DND-41 (cell line): ENCODE data around the gene NEK4.

Experiments
- ATAC-seq: fragments of 200-7000 bp; cut with Tn5 transposase; 3 replicates; pipeline ENCODE4 v1.9.1; 2021; ENCODE audit warnings: low read depth; ENCODE audit not compliant: insufficient read depth
- DNase-seq: peaks from one replicate; pipeline ENCODE4 v3.0.0-alpha.2; 2020
- H2AFZ ChIP-seq: 2 replicates; pipeline ENCODE4 v1.6.0; 2012; ENCODE audit warnings: low read depth, low read length
- H3K27ac ChIP-seq: 2 replicates; pipeline ENCODE4 v1.5.1; 2012; ENCODE audit warnings: low read length, inconsistent platforms
- H3K27me3 ChIP-seq: fragments of 200-600 bp; sonication (generic); 2 replicates; pipeline ENCODE4 v1.6.0; 2012; ENCODE audit warnings: low read length, mild to moderate bottlenecking, inconsistent platforms; ENCODE audit not compliant: insufficient read depth, poor library complexity
- H3K36me3 ChIP-seq: 2 replicates; pipeline ENCODE4 v1.5.1; 2012; ENCODE audit warnings: low read length, inconsistent platforms; ENCODE audit not compliant: insufficient read depth
- H3K4me1 ChIP-seq: 2 replicates; pipeline ENCODE4 v1.5.1; 2012; ENCODE audit warnings: mild to moderate bottlenecking, low read length; ENCODE audit not compliant: insufficient read depth
- H3K4me2 ChIP-seq: 2 replicates; pipeline ENCODE4 v1.6.0; 2012; ENCODE audit warnings: mild to moderate bottlenecking, moderate library complexity, low read length, inconsistent platforms; ENCODE audit not compliant: insufficient read depth
- H3K4me3 ChIP-seq, 2 experiments: fragments of 200-600 bp in 1 of 2; shearing (Covaris generic) in 1 of 2; 2 replicates each; pipeline ENCODE4 v1.5.1; 2012 to 2016; ENCODE audit warnings: inconsistent platforms in 2 of 2, low read length in 2 of 2, mild to moderate bottlenecking in 2 of 2, low read depth in 1 of 2, moderate library complexity in 1 of 2
- H3K79me2 ChIP-seq: 2 replicates; pipeline ENCODE4 v1.6.0; 2012; ENCODE audit warnings: low read length, inconsistent platforms; ENCODE audit not compliant: insufficient read depth
- H3K9ac ChIP-seq: 2 replicates; pipeline ENCODE4 v1.6.0; 2012; ENCODE audit warnings: low read depth, mild to moderate bottlenecking, inconsistent platforms, low read length, moderate library complexity
- H3K9me3 ChIP-seq: 2 replicates; pipeline ENCODE4 v1.5.1; 2012; ENCODE audit warnings: low read length, moderate library complexity, mild to moderate bottlenecking, inconsistent platforms; ENCODE audit not compliant: insufficient read depth, severe bottlenecking
- H4K20me1 ChIP-seq: 2 replicates; pipeline ENCODE4 v1.6.0; 2012; ENCODE audit warnings: low read length; ENCODE audit not compliant: insufficient read depth
- CTCF ChIP-seq: IDR thresholded peaks from 2 replicates; pipeline ENCODE4 v1.5.1; 2012; ENCODE audit warnings: borderline replicate concordance, low read length, moderate library complexity, mild to moderate bottlenecking; ENCODE audit not compliant: poor library complexity, severe bottlenecking; ENCODE audit errors: extremely low read depth
- EZH2 ChIP-seq: IDR thresholded peaks from 3 replicates; pipeline ENCODE4 v1.6.1; 2012; ENCODE audit warnings: borderline replicate concordance, low read depth, mild to moderate bottlenecking, moderate library complexity, low read length, inconsistent platforms; ENCODE audit not compliant: severe bottlenecking

The NEK4 gene

GRCh38 chr3:52788890-52789745, 18.4 kb upstream of the NEK4 start:
- Histone ChIP-seq H3K4me3 (no peak overlapping the region), H3K9ac (no peak overlapping the region), H3K9me3 (no peaks in the 10 kb centered on the region), H3K79me2 (no peaks in the 10 kb centered on the region), H3K36me3 (no peaks in the 10 kb centered on the region), H3K27me3 (no peaks in the 10 kb centered on the region), H3K4me2 (no peak overlapping the region), H3K4me1 (no peaks in the 10 kb centered on the region), H4K20me1 (no peaks in the 10 kb centered on the region), H2AFZ (no peak overlapping the region), H3K27ac (no peak overlapping the region)
- ATAC-seq (no peak), DNase-seq (no peak)
- TF ChIP-seq EZH2 (no peak), CTCF (no peak)

DNA sequence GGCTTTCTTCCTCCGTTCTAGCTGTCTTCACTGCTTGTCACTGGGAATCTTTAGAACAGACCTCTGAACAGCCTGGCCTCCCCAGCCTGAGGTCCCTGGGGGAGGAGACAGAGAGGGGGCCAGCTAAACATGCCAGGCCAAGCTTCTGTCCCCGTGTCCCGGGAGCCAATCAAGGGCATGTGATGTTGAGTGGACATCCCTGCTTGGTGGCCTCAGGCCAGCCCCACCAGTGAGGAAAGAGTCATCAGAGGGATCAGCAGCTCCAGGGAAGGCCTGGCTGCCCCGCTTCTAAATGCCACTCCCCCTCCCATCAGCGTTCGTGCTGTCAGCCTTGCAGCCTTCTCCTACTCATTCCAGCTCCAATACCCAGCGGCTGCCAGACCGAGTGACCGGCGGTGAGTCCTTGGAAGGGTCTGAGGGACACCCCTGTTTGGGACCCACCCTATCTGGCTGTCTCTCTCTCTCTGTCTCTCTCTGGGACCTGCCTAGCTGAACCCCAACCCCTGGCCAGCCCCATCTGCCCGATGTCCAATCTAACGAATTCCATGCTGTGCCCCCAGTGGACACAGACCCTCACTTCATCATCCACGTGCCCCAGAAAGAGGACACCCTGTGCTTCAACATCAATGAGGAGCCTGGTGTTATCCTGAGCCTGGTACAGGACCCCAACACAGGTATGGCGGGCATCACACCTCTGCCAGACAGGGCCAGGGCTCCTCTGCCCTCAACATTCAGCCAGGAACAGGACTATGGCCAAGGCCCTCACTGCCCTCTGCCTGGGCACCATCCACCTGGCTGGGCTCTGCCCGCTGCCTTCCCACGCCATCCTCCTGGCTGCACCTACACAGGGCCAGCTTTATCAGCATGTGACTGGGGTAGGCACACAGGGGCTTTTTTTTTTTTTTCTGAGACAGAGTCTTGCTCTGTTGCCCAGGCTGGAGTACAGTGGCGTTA, 17.2 kb upstream of the NEK4 start:
- ATAC-seq = no peak
- H3K4me1 ChIP-seq = no peaks in the 10 kb centered on the region

GRCh38 chr3:52787246-52787645, 16.5 kb upstream of the NEK4 start:
- Histone ChIP-seq H3K9ac (no peak overlapping the region), H3K9me3 (no peaks in the 10 kb centered on the region), H4K20me1 (no peaks in the 10 kb centered on the region), H3K4me2 (no peak overlapping the region), H3K27ac (no peak overlapping the region), H3K79me2 (no peaks in the 10 kb centered on the region), H3K36me3 (no peaks in the 10 kb centered on the region), H2AFZ (no peak overlapping the region), H3K4me1 (no peaks in the 10 kb centered on the region), H3K27me3 (no peaks in the 10 kb centered on the region), H3K4me3 (no peak overlapping the region)
- TF ChIP-seq CTCF = no peak
- TF ChIP-seq EZH2 = no peak
- ATAC-seq (no peak), DNase-seq (no peak)

More for the DNA sequence above, 17.2 kb upstream of the NEK4 start:
- H3K4me2 ChIP-seq = no peak overlapping the region
- H3K9me3 ChIP-seq = no peaks in the 10 kb centered on the region
- DNase-seq = no peak
- H3K79me2 ChIP-seq = no peaks in the 10 kb centered on the region
- H4K20me1 ChIP-seq = no peaks in the 10 kb centered on the region
- H3K27ac ChIP-seq = no peak overlapping the region
- no peak overlapping the region for H2AFZ ChIP-seq
- H3K9ac ChIP-seq = no peak overlapping the region
- TF ChIP-seq EZH2 (no peak), CTCF (no peak)
- H3K27me3 ChIP-seq = no peaks in the 10 kb centered on the region
- no peak overlapping the region for H3K4me3 ChIP-seq
- H3K36me3 ChIP-seq = no peaks in the 10 kb centered on the region
